Left ventricle myocardium inferior (tissue), 1 donor: Measurements from ENCODE around the gene P2RX4. TPM values are rescaled to one million over a fixed set of nuclear protein-coding genes. Genes with fewer than 3 reads are reported as not detected.
"Not testable (repeated sequence)": the region's sequence is repeated elsewhere in the genome, so short reads cannot be mapped to it uniquely, and the experiment has no call there.

Source experiments
- DNase-seq: peaks from one replicate; pipeline ENCODE4 v3.0.0-alpha.2; 2020
- H3K27ac ChIP-seq: fragments of 200-600 bp; replicated peaks from 2 replicates; pipeline ENCODE4 v1.8.0; 2021
- H3K27me3 ChIP-seq: fragments of 200-600 bp; 2 replicates; pipeline ENCODE4 v1.8.0; 2021; ENCODE audit warnings: low read depth
- H3K36me3 ChIP-seq: fragments of 200-600 bp; 2 replicates; pipeline ENCODE4 v1.8.0; 2021
- H3K4me1 ChIP-seq: fragments of 200-600 bp; 2 replicates; pipeline ENCODE4 v1.8.0; 2021
- H3K4me3 ChIP-seq: fragments of 200-600 bp; 2 replicates; pipeline ENCODE4 v1.8.0; 2021; ENCODE audit warnings: mild to moderate bottlenecking, moderate library complexity
- H3K9me3 ChIP-seq: fragments of 200-600 bp; replicated peaks from 2 replicates; pipeline ENCODE4 v1.8.0; 2021
- CTCF ChIP-seq: fragments of 200-600 bp; IDR thresholded peaks from 2 replicates; pipeline ENCODE4 v1.8.0; 2021; ENCODE audit warnings: antibody characterized with exemption, mild to moderate bottlenecking, borderline replicate concordance
- intact Hi-C: fragments of 100-400 bp; cut with micrococcal nuclease; formaldehyde crosslinking; loops from one replicate; pipeline ENCODE4 v1.11.0; 2022
- total RNA-seq: library from RNA; stranded (reverse); fragmentation: NEBNext Ultra II Directional; extraction: Animal tissue kit (Norgen Biotek cat#: 25700); gene quantifications from one replicate; pipeline ENCODE4 v1.2.1, GENCODE V29; 2021
- donor health status: DM: no; HTN: yes; CAD: no; lungs with severe emphysema.

The P2RX4 gene
- total RNA-seq, 1 donor from 2014 or later, result 4.7 TPM

GRCh38 chr12:121202407-121203355 is 7.2 kb upstream of the P2RX4 start:
- H3K27me3 ChIP-seq, result no peaks in the 10 kb centered on the region
- H3K9me3 ChIP-seq, result no peaks in the 10 kb centered on the region
- H3K27ac ChIP-seq, result peak overlapping the region; percentile 23
- H3K4me1 ChIP-seq, result peaks cover 8% of the 10 kb centered on the region
- no peak overlapping the region for H3K4me3 ChIP-seq
- no peak for TF ChIP-seq CTCF
- DNase-seq, result no peak
- H3K36me3 ChIP-seq, result no peaks in the 10 kb centered on the region
- intact Hi-C loops, result no loop called here

- Histone ChIP-seq H3K27ac (no peak overlapping the region), H3K36me3 (no peaks in the 10 kb centered on the region), H3K27me3 (no peaks in the 10 kb centered on the region), H3K4me1 (peaks cover 8% of the 10 kb centered on the region), H3K4me3 (no peak overlapping the region), H3K9me3 (no peaks in the 10 kb centered on the region)
- no peak for TF ChIP-seq CTCF
- intact Hi-C loops, result no loop called here
- DNase-seq, result no peak
These were observed 6.4 kb upstream of the P2RX4 start for GRCh38 chr12:121203482-121203881.

GRCh38 chr12:121205491-121205890 is 4.4 kb upstream of the P2RX4 start:
- Histone ChIP-seq H3K9me3 (no peaks in the 10 kb centered on the region), H3K4me3 (no peak overlapping the region), H3K27ac (no peak overlapping the region), H3K36me3 (no peaks in the 10 kb centered on the region), H3K27me3 (no peaks in the 10 kb centered on the region), H3K4me1 (peaks cover 19% of the 10 kb centered on the region)
- TF ChIP-seq CTCF, result no peak
- DNase-seq, result no peak
- intact Hi-C loops, result no loop called here

- H3K27me3 ChIP-seq, H3K4me3 ChIP-seq, H3K36me3 ChIP-seq, H3K9me3 ChIP-seq, intact Hi-C loops, DNase-seq, H3K27ac ChIP-seq: not testable (repeated sequence)
- peaks cover 20% of the 10 kb centered on the region for H3K4me1 ChIP-seq
These were observed 1.4 kb upstream of the P2RX4 start for GRCh38 chr12:121208571-121208970.

GRCh38 chr12:121209221-121209620 is 708 bp upstream of the P2RX4 start:
- H3K9me3 ChIP-seq, result no peaks in the 10 kb centered on the region

More at GRCh38 chr12:121209221-121209620, 708 bp upstream of the P2RX4 start:
- no peak for TF ChIP-seq CTCF
- intact Hi-C loops, result no loop called here
- Histone ChIP-seq H3K4me1 (peaks cover 23% of the 10 kb centered on the region), H3K27me3 (no peaks in the 10 kb centered on the region), H3K27ac (peak overlapping the region; percentile 90), H3K4me3 (peak overlapping the region; percentile 83), H3K36me3 (no peaks in the 10 kb centered on the region)
- no peak for DNase-seq
